ENCODE results near the gene COPE. TPM values are rescaled to one million over a fixed set of nuclear protein-coding genes. Genes with fewer than 3 reads are reported as not detected.

Gene COPE
- polyA plus RNA-seq, 1 donor (not counting 4 experiments of a cell fraction or from before 2014, with no cell fraction given) = 109 TPM

- H3K36me3 ChIP-seq (ENCODE audit: control insufficient read depth in 2 of 2, extremely low read depth in 1 of 2, insufficient read depth in 2 of 2, low read length in 2 of 2) = peaks cover 0 to 16% of the 10 kb centered on the region in 2 experiments
- dilution Hi-C loops (cut with MboI; ENCODE audit: extremely low pct_ligation_motif_present, low sequenced_read_pairs) = no loop called here
- TF ChIP-seq CTCF (optimal IDR thresholded peaks at IDR 0.05 in 1 of 3, IDR thresholded peaks at IDR 0.05 in 1 of 3, conservative IDR thresholded peaks at IDR 0.05 in 1 of 3; ENCODE audit: extremely low read depth in 1 of 3, insufficient read depth in 2 of 3, low read length in 3 of 3) = no peak
- TF ChIP-seq EZH2 (IDR thresholded peaks at IDR 0.05; ENCODE audit: low read length) = no peak
Measured at GRCh38 chr19:18899624-18900560, 19.3 kb downstream of the COPE start.

DNA sequence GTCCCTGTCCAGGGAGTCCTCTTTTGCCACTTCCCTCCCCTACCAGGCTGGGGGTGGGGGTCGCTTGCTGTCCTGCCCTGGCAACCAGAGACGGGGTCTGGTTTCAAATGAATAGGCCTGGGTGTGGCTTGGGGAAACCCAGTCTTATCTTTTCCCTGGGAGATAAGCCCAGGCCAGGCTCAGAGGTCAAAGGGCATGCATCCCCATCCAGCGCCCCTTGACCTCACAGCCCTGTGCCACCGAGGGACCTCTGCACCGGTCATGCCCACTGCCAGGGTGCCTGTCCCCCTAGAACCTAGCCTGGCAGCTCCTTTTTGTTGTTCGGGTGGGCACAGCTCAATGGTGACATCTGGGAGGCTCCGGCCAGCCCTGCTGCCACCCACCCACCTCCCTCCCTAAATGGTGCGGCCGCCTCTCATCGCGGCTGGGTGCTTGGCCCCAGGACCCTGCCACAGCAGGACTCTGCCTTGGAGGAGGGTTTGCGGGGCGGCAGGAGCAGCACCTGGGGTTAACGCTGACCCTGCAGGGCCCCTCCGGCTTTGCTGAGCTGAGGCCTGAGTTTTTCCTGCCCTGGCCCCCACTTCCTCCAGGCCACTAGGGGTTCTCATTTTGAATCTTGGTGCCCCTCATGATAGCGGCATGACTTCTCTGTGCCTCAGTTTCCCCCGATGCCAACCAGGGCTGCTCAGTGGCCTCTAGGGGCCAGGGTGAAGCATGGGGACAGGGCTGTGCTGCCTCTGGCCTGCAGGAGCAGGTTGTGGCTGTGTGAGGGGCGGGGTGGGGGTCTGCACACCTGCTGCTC lies 20.4 kb downstream of the COPE start:
- H2AFZ ChIP-seq (ENCODE audit: control insufficient read depth, low read length) = no peak overlapping the region
- dilution Hi-C loops (cut with MboI; ENCODE audit: extremely low pct_ligation_motif_present, low sequenced_read_pairs) = no loop called here
- peaks cover 0 to 13% of the 10 kb centered on the region in 2 experiments for H3K36me3 ChIP-seq (ENCODE audit: control insufficient read depth in 2 of 2, extremely low read depth in 1 of 2, insufficient read depth in 2 of 2, low read length in 2 of 2)
- no peaks in the 10 kb centered on the region for H3K4me1 ChIP-seq (ENCODE audit: control insufficient read depth, extremely low read depth, insufficient read depth, low read length)
- H3K9me3 ChIP-seq (ENCODE audit: control insufficient read depth, low read depth, low read length) = no peaks in the 10 kb centered on the region
- no peak overlapping the region for H3K27ac ChIP-seq (ENCODE audit: control insufficient read depth, insufficient read depth, low read length)
- H3K79me2 ChIP-seq (ENCODE audit: control insufficient read depth, insufficient read depth, low read length) = no peaks in the 10 kb centered on the region
- H3K4me2 ChIP-seq (ENCODE audit: control insufficient read depth, extremely low read depth, insufficient read depth, low read depth, low read length) = no peak overlapping the region
- no peak for FAIRE-seq
- H3K27me3 ChIP-seq (ENCODE audit: control insufficient read depth, extremely low read depth, insufficient read depth, low read length) = peaks cover 27% of the 10 kb centered on the region
- no peak overlapping the region for H3K9ac ChIP-seq (ENCODE audit: control insufficient read depth, extremely low read depth, insufficient read depth, low read length)
- no peaks in the 10 kb centered on the region for H4K20me1 ChIP-seq (ENCODE audit: control insufficient read depth, extremely low read depth, insufficient read depth, low read length)
- no peak overlapping the region for H3K4me3 ChIP-seq (ENCODE audit: control insufficient read depth in 2 of 3, extremely low read depth in 1 of 3, insufficient read depth in 2 of 3, low read depth in 1 of 3, low read length in 3 of 3)
- TF ChIP-seq EZH2 (IDR thresholded peaks at IDR 0.05; ENCODE audit: low read length) (no peak), CTCF (optimal IDR thresholded peaks at IDR 0.05 in 1 of 3, IDR thresholded peaks at IDR 0.05 in 1 of 3, conservative IDR thresholded peaks at IDR 0.05 in 1 of 3; ENCODE audit: extremely low read depth in 1 of 3, insufficient read depth in 2 of 3, low read length in 3 of 3) (no peak)
- DNase-seq (ENCODE audit: low read depth, low spot score) = no peak
- H3K9me1 ChIP-seq (ENCODE audit: control insufficient read depth, extremely low read depth, insufficient read depth, low read length) = no peaks in the 10 kb centered on the region

More at GRCh38 chr19:18899624-18900560, 19.3 kb downstream of the COPE start:
- Histone ChIP-seq H3K4me3 (ENCODE audit: control insufficient read depth in 2 of 3, extremely low read depth in 1 of 3, insufficient read depth in 2 of 3, low read depth in 1 of 3, low read length in 3 of 3) (no peak overlapping the region), H3K9ac (ENCODE audit: control insufficient read depth, extremely low read depth, insufficient read depth, low read length) (no peak overlapping the region), H3K4me2 (ENCODE audit: control insufficient read depth, extremely low read depth, insufficient read depth, low read depth, low read length) (no peak overlapping the region), H3K9me3 (ENCODE audit: control insufficient read depth, low read depth, low read length) (no peaks in the 10 kb centered on the region), H3K79me2 (ENCODE audit: control insufficient read depth, insufficient read depth, low read length) (no peaks in the 10 kb centered on the region), H3K9me1 (ENCODE audit: control insufficient read depth, extremely low read depth, insufficient read depth, low read length) (no peaks in the 10 kb centered on the region), H3K27me3 (ENCODE audit: control insufficient read depth, extremely low read depth, insufficient read depth, low read length) (peaks cover 20% of the 10 kb centered on the region), H4K20me1 (ENCODE audit: control insufficient read depth, extremely low read depth, insufficient read depth, low read length) (no peaks in the 10 kb centered on the region), H2AFZ (ENCODE audit: control insufficient read depth, low read length) (no peak overlapping the region), H3K27ac (ENCODE audit: control insufficient read depth, insufficient read depth, low read length) (no peak overlapping the region), H3K4me1 (ENCODE audit: control insufficient read depth, extremely low read depth, insufficient read depth, low read length) (no peaks in the 10 kb centered on the region)
- no peak for FAIRE-seq
- DNase-seq (ENCODE audit: low read depth, low spot score) = no peak
